AG09319 (cell line): ENCODE measurements around the gene ETFA.
A peak's percentile ranks its signal among the peaks of the same experiment; 100 is the strongest.

Source experiments
- DNase-seq: peaks from one replicate; pipeline ENCODE4 v3.0.0-alpha.2; 2010; ENCODE audit warnings: low read depth; ENCODE audit errors: extremely low read depth
- CTCF ChIP-seq: IDR thresholded peaks from 2 replicates; pipeline ENCODE4 v1.5.1; 2011; ENCODE audit warnings: low read depth, mild to moderate bottlenecking, inconsistent platforms, low read length, moderate library complexity

The ETFA gene

GRCh38 chr15:76239786-76240185 lies 71.5 kb downstream of the ETFA start:
- no peak for DNase-seq
- no peak for TF ChIP-seq CTCF

- no peak for TF ChIP-seq CTCF
- DNase-seq: no peak
Measured at GRCh38 chr15:76236350-76236749, 74.9 kb downstream of the ETFA start.

- TF ChIP-seq CTCF: peak; percentile 34
- DNase-seq: no peak
Measured at GRCh38 chr15:76235186-76235826, 76.0 kb downstream of the ETFA start.

GRCh38 chr15:76234337-76234889 lies 76.9 kb downstream of the ETFA start:
- no peak for DNase-seq
- TF ChIP-seq CTCF: no peak

- DNase-seq: no peak
- no peak for TF ChIP-seq CTCF
Measured at GRCh38 chr15:76233921-76234320, 77.3 kb downstream of the ETFA start.

GRCh38 chr15:76229266-76229665 lies 82.0 kb downstream of the ETFA start:
- DNase-seq: no peak
- TF ChIP-seq CTCF: no peak

- DNase-seq: no peak
Measured at GRCh38 chr15:76223521-76223920, 87.7 kb downstream of the ETFA start.

More at GRCh38 chr15:76223521-76223920, 87.7 kb downstream of the ETFA start:
- TF ChIP-seq CTCF: no peak
